Gastrocnemius medialis (tissue), 4 donors: Measurements from ENCODE around the gene SPIRE2. TPM values are rescaled to one million over a fixed set of nuclear protein-coding genes. Genes with fewer than 3 reads are reported as not detected.

Experiments used
- ATAC-seq, 2 donors: fragments of 150-250 bp; one replicate each; pipeline ENCODE4 v1.9.1; 2016
- DNase-seq, 2 donors: peaks; one replicate each; pipeline ENCODE4 v3.0.0-alpha.2; 2019
- H3K27ac ChIP-seq, 4 donors: fragments of 200-600 bp; sonication (generic); 1 replicate in 1 of 4; 2 replicates in 3 of 4; pipeline ENCODE4 v1.5.1; 2016 to 2018; ENCODE audit warnings: mild to moderate bottlenecking in 2 of 4, moderate library complexity in 1 of 4
- H3K27me3 ChIP-seq, 3 donors: fragments of 200-600 bp; sonication (generic) in 2 of 3; 1 replicate in 1 of 3; 2 replicates in 2 of 3; pipeline versions ENCODE4 v1.5.1 to v1.6.0; 2016 to 2019; ENCODE audit warnings: mild to moderate bottlenecking in 1 of 3, moderate library complexity in 1 of 3
- H3K36me3 ChIP-seq, 2 donors: fragments of 200-600 bp; sonication (generic) in 1 of 2; one replicate each; pipeline ENCODE4 v1.5.1; 2017 to 2018
- H3K4me1 ChIP-seq, 2 donors: fragments of 200-600 bp; sonication (generic) in 1 of 2; one replicate each; pipeline ENCODE4 v1.5.1; 2016 to 2017; ENCODE audit warnings: mild to moderate bottlenecking in 2 of 2
- H3K4me3 ChIP-seq, 4 donors: fragments of 200-600 bp; sonication (generic) in 3 of 4; 1 replicate in 1 of 4; 2 replicates in 3 of 4; pipeline ENCODE4 v1.5.1; 2016 to 2019; ENCODE audit warnings: mild to moderate bottlenecking in 2 of 4
- H3K9me3 ChIP-seq, 3 donors: fragments of 200-600 bp; sonication (generic) in 2 of 3; 1 replicate in 1 of 3; 2 replicates in 2 of 3; pipeline ENCODE4 v1.5.1; 2016 to 2019
- POLR2A ChIP-seq, 2 donors: fragments of 450-650 bp; IDR thresholded peaks; one replicate each; pipeline ENCODE4 v1.6.1; 2017; ENCODE audit warnings: antibody characterized with exemption in 2 of 2, mild to moderate bottlenecking in 2 of 2, moderate library complexity in 2 of 2
- in situ Hi-C, 4 donors: fragments of 200-750 bp; cut with MboI; loops; one replicate each; pipeline versions ENCODE4 v1.15.0 to v1.8.0; 2017; ENCODE audit warnings: low sequenced_read_pairs in 4 of 4
- intact Hi-C: fragments of 100-400 bp; cut with DNase I; formaldehyde crosslinking; loops from one replicate; pipeline ENCODE4 v1.15.1; 2023; ENCODE audit warnings: low total_unique reads
- total RNA-seq, 4 donors: library from RNA; depleted of rRNA; stranded (reverse); fragments of >200 nt; gene quantifications; one replicate each; pipeline versions ENCODE4 v1.1.0 to v1.2.3, GENCODE V29; 2016
- TF ChIP-seq, protein P1 (sequence below), 5 experiments: fragments of 450-650 bp in 3 of 5; fragments of 200-600 bp in 2 of 5; sonication (generic) in 2 of 5; IDR thresholded peaks in 4 of 5; conservative IDR thresholded peaks in 1 of 5; 1 replicate in 4 of 5; 2 replicates in 1 of 5; pipeline ENCODE4 v1.5.1; 2016 to 2019; ENCODE audit warnings: antibody characterized with exemption in 5 of 5, mild to moderate bottlenecking in 3 of 5, moderate library complexity in 3 of 5

SPIRE2 gene
- total RNA-seq, 4 donors from 2014 or later = 0.49 to 1.6 TPM; not detected in 2

DNA sequence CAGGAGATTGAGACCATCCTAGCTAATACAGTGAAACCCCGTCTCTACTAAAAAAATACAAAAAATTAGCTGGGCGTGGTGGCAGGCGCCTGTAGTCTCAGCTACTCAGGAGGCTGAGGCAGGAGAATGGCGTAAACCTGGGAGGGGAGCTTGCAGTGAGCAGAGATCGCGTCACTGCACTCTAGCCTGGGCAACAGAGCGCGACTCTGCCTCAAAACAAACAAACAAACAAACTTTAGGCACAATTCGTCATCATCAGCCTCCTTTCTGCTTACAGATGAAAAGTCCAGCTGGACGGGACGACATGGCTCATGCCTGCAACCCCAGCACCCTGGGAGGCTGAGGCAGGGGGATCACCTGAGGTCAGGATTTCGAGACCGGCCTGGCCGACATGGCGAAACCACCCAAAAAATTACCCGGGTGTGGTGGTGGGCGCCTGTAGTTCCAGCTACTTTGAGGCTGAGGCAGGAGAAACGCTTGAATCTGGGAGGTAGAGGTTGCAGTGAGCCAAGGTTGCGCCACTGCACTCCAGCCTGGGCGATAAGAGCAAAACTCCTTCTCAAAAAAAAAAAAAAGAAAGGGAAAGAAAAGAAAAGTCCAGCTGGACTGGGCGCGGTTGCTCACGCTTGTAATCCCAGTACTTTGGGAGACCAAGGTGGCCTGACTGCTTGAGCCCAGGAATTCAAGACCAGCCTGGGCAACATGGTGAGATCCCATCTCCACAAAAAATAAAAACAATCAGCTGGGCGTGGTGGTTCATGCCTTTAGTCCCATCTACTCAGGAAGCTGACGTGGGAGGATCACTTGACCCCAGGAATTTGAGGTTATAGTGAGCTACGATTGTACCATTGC is 1.5 kb upstream of the SPIRE2 start:
- Histone ChIP-seq H3K4me1 (peaks cover 0 to 4% of the 10 kb centered on the region in 2 donors), H3K36me3 (no peaks in the 10 kb centered on the region), H3K27ac (no peak overlapping the region), H3K4me3 (no peak overlapping the region), H3K27me3 (peaks cover under 1 to 9% (median 8%) of the 10 kb centered on the region in 3 donors), H3K9me3 (no peaks in the 10 kb centered on the region)
- no peak for ATAC-seq
- DNase-seq = no peak
- in situ Hi-C loops = no loop called here
- intact Hi-C loops = no loop called here
- no peak for TF ChIP-seq POLR2A (IDR thresholded peaks at IDR 0.05)
- TF ChIP-seq, protein P1, sequence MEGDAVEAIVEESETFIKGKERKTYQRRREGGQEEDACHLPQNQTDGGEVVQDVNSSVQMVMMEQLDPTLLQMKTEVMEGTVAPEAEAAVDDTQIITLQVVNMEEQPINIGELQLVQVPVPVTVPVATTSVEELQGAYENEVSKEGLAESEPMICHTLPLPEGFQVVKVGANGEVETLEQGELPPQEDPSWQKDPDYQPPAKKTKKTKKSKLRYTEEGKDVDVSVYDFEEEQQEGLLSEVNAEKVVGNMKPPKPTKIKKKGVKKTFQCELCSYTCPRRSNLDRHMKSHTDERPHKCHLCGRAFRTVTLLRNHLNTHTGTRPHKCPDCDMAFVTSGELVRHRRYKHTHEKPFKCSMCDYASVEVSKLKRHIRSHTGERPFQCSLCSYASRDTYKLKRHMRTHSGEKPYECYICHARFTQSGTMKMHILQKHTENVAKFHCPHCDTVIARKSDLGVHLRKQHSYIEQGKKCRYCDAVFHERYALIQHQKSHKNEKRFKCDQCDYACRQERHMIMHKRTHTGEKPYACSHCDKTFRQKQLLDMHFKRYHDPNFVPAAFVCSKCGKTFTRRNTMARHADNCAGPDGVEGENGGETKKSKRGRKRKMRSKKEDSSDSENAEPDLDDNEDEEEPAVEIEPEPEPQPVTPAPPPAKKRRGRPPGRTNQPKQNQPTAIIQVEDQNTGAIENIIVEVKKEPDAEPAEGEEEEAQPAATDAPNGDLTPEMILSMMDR (IDR thresholded peaks at IDR 0.05 in 4 of 5, conservative IDR thresholded peaks at IDR 0.05 in 1 of 5) = no peak

DNA sequence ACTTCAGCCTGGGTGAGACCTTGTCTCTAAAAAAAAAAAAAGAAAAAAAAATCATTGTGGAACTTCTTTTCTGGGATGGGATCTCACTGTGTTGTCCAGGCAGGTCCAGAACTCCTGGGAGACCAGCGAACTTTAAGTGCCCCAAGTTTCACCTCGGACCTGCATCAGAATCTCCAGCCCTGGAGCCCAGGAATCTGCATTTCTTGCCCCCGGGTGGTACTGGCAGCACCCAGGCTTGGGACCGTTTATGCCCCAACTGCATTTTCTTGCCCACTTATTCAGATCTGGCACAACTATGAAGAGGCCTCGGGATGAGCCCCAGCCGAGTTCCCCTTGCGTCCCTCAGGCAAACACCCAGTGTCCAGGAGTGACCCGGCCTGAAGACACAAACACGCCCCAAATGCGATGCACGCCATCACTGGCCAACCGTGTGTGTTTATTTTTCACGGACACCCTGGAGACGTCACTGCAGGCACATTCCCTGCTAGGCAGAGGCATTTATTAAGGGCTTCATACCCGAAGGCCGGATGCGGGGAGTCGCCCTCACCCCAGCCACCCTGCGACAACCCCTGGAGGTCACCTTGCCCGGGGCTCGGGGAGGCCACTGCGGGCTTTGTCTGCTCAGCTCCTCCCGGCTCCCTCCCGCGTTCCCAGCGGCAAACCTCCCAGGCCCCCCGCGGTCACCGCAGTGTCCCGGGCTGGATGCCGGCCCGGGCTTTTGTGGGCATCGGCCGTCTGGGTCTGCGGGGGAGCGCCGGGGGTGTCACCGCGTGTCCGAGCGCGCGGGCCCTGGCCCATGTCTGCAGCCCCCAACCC is 684 bp upstream of the SPIRE2 start:
- Histone ChIP-seq H3K27me3 (peaks cover 4 to 12% (median 9%) of the 10 kb centered on the region in 3 donors), H3K9me3 (no peaks in the 10 kb centered on the region), H3K4me1 (peaks cover 0 to 4% of the 10 kb centered on the region in 2 donors), H3K36me3 (no peaks in the 10 kb centered on the region), H3K4me3 (peak overlapping the region in 3 of 4 donors; percentile 22 to 53 (median 47)), H3K27ac (peak overlapping the region in 1 of 4 donors; percentile 25)
- in situ Hi-C loops = no loop called here
- ATAC-seq (no peak), DNase-seq (no peak)
- intact Hi-C loops = no loop called here
- TF ChIP-seq, protein P1 (IDR thresholded peaks at IDR 0.05 in 4 of 5, conservative IDR thresholded peaks at IDR 0.05 in 1 of 5) = no peak
- no peak for TF ChIP-seq POLR2A (IDR thresholded peaks at IDR 0.05)

DNA sequence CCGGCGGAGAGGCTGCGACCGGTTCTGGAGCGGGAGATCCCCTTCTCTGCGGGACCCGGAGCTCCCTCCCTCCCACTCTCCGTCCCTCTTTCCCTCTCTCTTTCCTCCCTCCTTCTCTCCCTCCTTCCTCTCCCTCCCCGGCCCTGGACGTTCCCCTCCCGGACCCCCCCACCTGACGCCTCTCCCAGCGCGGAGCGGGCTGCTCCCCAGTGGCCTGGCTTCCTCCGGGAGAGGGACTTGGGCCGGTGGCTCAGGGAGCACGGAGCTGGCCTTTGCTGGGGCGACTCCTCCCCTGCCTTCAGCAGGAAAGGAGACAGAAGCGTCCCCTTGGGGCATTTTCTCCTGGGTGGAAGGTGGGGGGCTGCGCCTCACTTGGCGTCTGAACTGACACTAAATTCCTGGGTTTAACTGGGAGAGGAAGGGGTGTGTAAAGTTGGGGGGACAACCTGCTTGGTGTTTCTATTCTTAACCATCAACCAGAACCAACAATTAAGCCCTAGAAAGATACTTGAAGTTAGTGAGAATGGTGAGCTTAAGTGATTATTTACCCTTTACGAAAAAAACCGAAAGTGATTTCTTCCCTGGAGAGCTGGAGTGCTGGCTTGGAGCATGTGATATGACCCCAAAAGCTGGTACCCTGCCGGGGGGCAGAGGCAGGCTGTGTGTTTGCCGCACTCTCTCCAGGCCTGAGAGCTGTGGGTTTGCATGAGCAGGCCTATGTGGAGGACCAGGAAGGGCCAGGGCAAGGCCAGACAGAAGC is 775 bp downstream of the SPIRE2 start:
- intact Hi-C loops = no loop called here
- peak overlapping the region in 1 of 4 donors; percentile 30 for H3K4me3 ChIP-seq

More for the DNA sequence above, 775 bp downstream of the SPIRE2 start:
- ATAC-seq = no peak
- in situ Hi-C loops = no loop called here
- H3K9me3 ChIP-seq = no peaks in the 10 kb centered on the region
- no peak for DNase-seq
- no peaks in the 10 kb centered on the region for H3K36me3 ChIP-seq
- H3K27ac ChIP-seq = no peak overlapping the region
- TF ChIP-seq POLR2A (IDR thresholded peaks at IDR 0.05) = no peak
- TF ChIP-seq, protein P1 (IDR thresholded peaks at IDR 0.05 in 4 of 5, conservative IDR thresholded peaks at IDR 0.05 in 1 of 5) = no peak
- peaks cover 4 to 12% (median 9%) of the 10 kb centered on the region in 3 donors for H3K27me3 ChIP-seq
- peaks cover 0 to 4% of the 10 kb centered on the region in 2 donors for H3K4me1 ChIP-seq
